K562 (cell line): ENCODE measurements around the gene NTNG1. TPM values are rescaled to one million over a fixed set of nuclear protein-coding genes. Genes with fewer than 3 reads are reported as not detected.

Experiments
- ATAC-seq: fragments of 200-7000 bp; cut with Tn5 transposase; 3 replicates; pipeline ENCODE4 v1.9.1; 2020; ENCODE audit warnings: moderate library complexity
- BruUV-seq: library from RNA; stranded (reverse); fragments of 400-500 nt; replicated peaks from 2 replicates; lab custom pipeline; 2021; lab: Mats Ljungman, UMichigan
- CTCF ChIA-PET: fragments of 300-600 bp; formaldehyde crosslinking; extraction: SDS; loops from one replicate; lab custom pipeline; 2021; ENCODE audit warnings: low intra/inter-chr PET ratio; lab: Yijun Ruan, JAX
- POLR2A ChIA-PET: fragments of 300-600, 350-650 bp; sonication (Branson Sonifier 250); formaldehyde crosslinking; extraction: SDS; loops from one replicate; lab custom pipeline; 2021; ENCODE audit warnings: antibody characterized with exemption, inconsistent platforms; lab: Yijun Ruan, JAX
- DNase-seq, 4 experiments: peaks; one replicate each; pipeline versions ENCODE4 v3.0.0 to v3.0.0-alpha.2; 2011 to 2018; ENCODE audit warnings: low spot score in 3 of 4, mixed read lengths in 3 of 4; ENCODE audit errors: extremely low read depth in 1 of 4
- FAIRE-seq: peaks from 2 replicates; lab custom pipeline; 2011; peaks lifted over from hg19 to GRCh38; lab: Jason Lieb, UNC
- H2AFZ ChIP-seq: 2 replicates; pipeline ENCODE4 v1.6.0; 2011; ENCODE audit warnings: low read depth, low read length, control low read depth, inconsistent platforms
- H3K27ac ChIP-seq: fragments of 200-600 bp; 3 replicates; pipeline ENCODE4 v1.8.0; 2011; ENCODE audit warnings: low read depth, mild to moderate bottlenecking, control low read depth, inconsistent platforms, low read length, moderate library complexity, mixed read lengths; ENCODE audit errors: extremely low read depth
- H3K27me3 ChIP-seq, 2 experiments: fragments of 300-600 bp in 1 of 2; 2 replicates in 1 of 2; 3 replicates in 1 of 2; pipeline versions ENCODE4 v1.6.0 to v1.8.0; 2011; ENCODE audit warnings: inconsistent platforms in 2 of 2, low read length in 2 of 2, mild to moderate bottlenecking in 1 of 2, mixed read lengths in 1 of 2, moderate library complexity in 1 of 2; ENCODE audit not compliant: control insufficient read depth in 2 of 2, insufficient read depth in 2 of 2
- H3K36me3 ChIP-seq: fragments of 300-600 bp; 3 replicates; pipeline ENCODE4 v1.8.0; 2011; ENCODE audit warnings: mild to moderate bottlenecking, low read length, inconsistent platforms; ENCODE audit not compliant: control insufficient read depth, insufficient read depth
- H3K4me1 ChIP-seq, 2 experiments: fragments of 200-600 bp in 1 of 2; replicated peaks in 1 of 2; 2 replicates in 1 of 2; 3 replicates in 1 of 2; pipeline versions ENCODE4 v1.5.1 to v1.8.0; 2011; ENCODE audit warnings: inconsistent platforms in 2 of 2, low read length in 2 of 2, mild to moderate bottlenecking in 1 of 2, mixed read lengths in 1 of 2, moderate library complexity in 1 of 2; ENCODE audit not compliant: control insufficient read depth in 2 of 2, insufficient read depth in 2 of 2
- H3K4me2 ChIP-seq: 2 replicates; pipeline ENCODE4 v1.6.1; 2011; ENCODE audit warnings: low read length, control low read depth, inconsistent platforms, mixed read lengths; ENCODE audit not compliant: insufficient read depth
- H3K4me3 ChIP-seq: fragments of 200-600 bp; sonication (generic), shearing (Covaris generic); 2 replicates; pipeline ENCODE4 v1.5.1; 2016; ENCODE audit warnings: control low read depth, inconsistent platforms
- H3K79me2 ChIP-seq: fragments of 200-600 bp; 3 replicates; pipeline ENCODE4 v1.8.0; 2011; ENCODE audit warnings: low read length, inconsistent platforms; ENCODE audit not compliant: control insufficient read depth, insufficient read depth
- H3K9ac ChIP-seq, 2 experiments: 2 replicates each; pipeline versions ENCODE4 v1.6.0 to v1.6.1; 2011; ENCODE audit warnings: low read depth in 2 of 2, low read length in 2 of 2, control low read depth in 1 of 2, inconsistent platforms in 1 of 2, mild to moderate bottlenecking in 1 of 2, mixed read lengths in 1 of 2; ENCODE audit not compliant: insufficient read depth in 1 of 2
- H3K9me1 ChIP-seq: one replicate; pipeline ENCODE4 v1.6.0; 2011; ENCODE audit warnings: inconsistent platforms, mild to moderate bottlenecking, low read length, moderate library complexity; ENCODE audit not compliant: control insufficient read depth, insufficient read depth
- H3K9me3 ChIP-seq: replicated peaks from 2 replicates; pipeline ENCODE4 v1.5.1; 2011; ENCODE audit warnings: low read depth, low read length, inconsistent platforms; ENCODE audit not compliant: control insufficient read depth, insufficient read depth
- H4K20me1 ChIP-seq: replicated peaks from 2 replicates; pipeline ENCODE4 v1.6.1; 2011; ENCODE audit warnings: low read length, inconsistent platforms, mixed read lengths; ENCODE audit not compliant: control insufficient read depth, insufficient read depth
- CTCF ChIP-seq, 3 experiments: IDR thresholded peaks in 2 of 3; conservative IDR thresholded peaks in 1 of 3; 2 replicates each; pipeline ENCODE4 v1.5.1; 2011 to 2012; ENCODE audit warnings: low read length in 3 of 3, mild to moderate bottlenecking in 3 of 3, control low read depth in 2 of 3, improper control_type of control experiment in 1 of 3, inconsistent platforms in 1 of 3, low read depth in 1 of 3, mixed read lengths in 1 of 3, moderate library complexity in 1 of 3; ENCODE audit not compliant: insufficient read depth in 2 of 3
- CTCFL ChIP-seq: IDR thresholded peaks from 2 replicates; pipeline ENCODE4 v1.6.1; 2011; ENCODE audit warnings: borderline replicate concordance, low read depth, mild to moderate bottlenecking, moderate library complexity, low read length; ENCODE audit not compliant: insufficient read depth, poor library complexity, severe bottlenecking
- DNMT1 ChIP-seq: fragments of 450-650 bp; IDR thresholded peaks from 2 replicates; pipeline ENCODE4 v1.6.1; 2016; ENCODE audit warnings: antibody characterized with exemption, mild to moderate bottlenecking
- ETV6 ChIP-seq, 3 experiments: fragments of 150-350 bp in 1 of 3; sonication (generic) in 1 of 3; formaldehyde crosslinking in 1 of 3; IDR thresholded peaks; 2 replicates each; pipeline versions ENCODE4 v1.6.1 to v1.8.0; 2014 to 2022; ENCODE audit warnings: borderline replicate concordance in 2 of 3, low read depth in 2 of 3, antibody characterized with exemption in 1 of 3, low read length in 1 of 3, mild to moderate bottlenecking in 1 of 3, missing genetic modification reagents in 1 of 3
- SIX5 ChIP-seq, 2 experiments: IDR thresholded peaks; 2 replicates each; pipeline ENCODE4 v1.6.1; 2011; ENCODE audit warnings: low read length in 2 of 2, borderline replicate concordance in 1 of 2, low read depth in 1 of 2, mild to moderate bottlenecking in 1 of 2, moderate library complexity in 1 of 2; ENCODE audit not compliant: insufficient read depth in 1 of 2
- SLC30A9 ChIP-seq: fragments of 250-450 bp; sonication (Bioruptor Pico); IDR thresholded peaks from 2 replicates; pipeline ENCODE4 v1.8.0; 2022; ENCODE audit warnings: mild to moderate bottlenecking, moderate library complexity
- ZKSCAN8 ChIP-seq: fragments of 200-800 bp; sonication (Bioruptor generic); IDR thresholded peaks from 2 replicates; pipeline ENCODE4 v1.6.1; 2016; ENCODE audit warnings: missing genetic modification characterization, missing compliant biosample characterization
- ZNF668 ChIP-seq: fragments of 250-450 bp; sonication (Bioruptor Pico); IDR thresholded peaks from 2 replicates; pipeline ENCODE4 v1.8.0; 2022; ENCODE audit warnings: mild to moderate bottlenecking, inconsistent platforms
- WGBS: fragments of 100-300 bp; shearing (Covaris generic); methylation state at CpG from one replicate; pipeline ENCODE4 v1.1.6; 2016; ENCODE audit warnings: low coverage, mixed read lengths; ENCODE audit not compliant: insufficient coverage; ENCODE audit errors: missing lambda C conversion rate; 5-methylcytosine and 5-hydroxymethylcytosine counted together
- in situ Hi-C: fragments of 300-500 bp; cut with MboI; formaldehyde crosslinking; loops from 4 replicates; pipeline ENCODE4 v1.15.0; 2018; ENCODE audit warnings: inconsistent platforms, mixed read lengths
- intact Hi-C: fragments of 100-400 bp; cut with micrococcal nuclease; formaldehyde crosslinking; loops from 2 replicates; pipeline ENCODE4 v1.14.2; 2022
- polyA plus RNA-seq, 8 experiments: library from polyadenylated mRNA; depleted of rRNA in 4 of 8; stranded (reverse) in 5 of 8; unstranded in 3 of 8; fragments of >200 nt; fragmentation: Nextera tagmentation in 2 of 8; fragmentation: Illumina TruSeq in 1 of 8; extraction: Ambion mirVana in 2 of 8; extraction: Trizol in 1 of 8; gene quantifications; 2 replicates each; pipeline versions ENCODE4 v1.2.1 to v1.2.3, GENCODE V29; 2011 to 2014; ENCODE audit warnings: inconsistent platforms in 1 of 8, missing spikeins in 1 of 8
- total RNA-seq, 7 experiments: library from RNA; depleted of rRNA in 6 of 7; stranded (reverse); fragments of >200 nt in 6 of 7; fragmentation: Illumina TruSeq in 2 of 7; extraction: Trizol in 2 of 7; gene quantifications; 2 replicates each; pipeline versions ENCODE4 v1.2.1 to v1.2.3, GENCODE V29; 2011 to 2021; ENCODE audit warnings: low replicate concordance in 1 of 7
- TF ChIP-seq, protein P1 (sequence below): sonication (generic); formaldehyde crosslinking; IDR thresholded peaks from 2 replicates; pipeline ENCODE4 v1.8.0; 2022; ENCODE audit warnings: missing genetic modification reagents, mild to moderate bottlenecking, moderate library complexity, borderline replicate concordance

NTNG1 gene
- total and polyA plus RNA-seq, 9 of the 15 experiments (the other 6 are each of a cell fraction or from before 2014, with no cell fraction given): not detected

DNA sequence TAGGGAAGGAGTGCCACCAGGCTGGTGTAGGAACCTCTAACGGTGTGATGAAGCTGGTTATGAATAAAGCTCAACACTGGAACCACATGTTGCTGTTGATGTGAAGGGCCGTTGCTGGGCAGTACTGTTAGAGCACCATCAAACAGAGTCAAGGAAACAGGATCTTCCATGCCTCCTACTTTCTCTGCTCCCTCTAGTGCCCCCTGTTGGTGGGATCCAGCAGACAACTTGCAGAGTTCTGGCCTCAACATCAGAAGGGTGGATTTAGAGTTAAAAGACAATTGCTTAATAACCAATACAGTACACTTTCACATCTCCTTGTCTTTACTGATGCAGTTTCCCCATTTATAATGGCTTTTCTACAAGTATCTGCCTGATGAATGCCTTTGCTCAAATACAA lies 336.4 kb downstream of the NTNG1 start:
- intact Hi-C loops: no loop called here
- H3K9ac ChIP-seq: no peak overlapping the region
- no peaks in the 10 kb centered on the region for H3K4me1 ChIP-seq
- in situ Hi-C loops: no loop called here
- no peaks in the 10 kb centered on the region for H3K9me1 ChIP-seq
- H3K27ac ChIP-seq: no peak overlapping the region
- no peaks in the 10 kb centered on the region for H3K79me2 ChIP-seq
- CTCF ChIA-PET: no interaction called here
- H3K27me3 ChIP-seq: no peaks in the 10 kb centered on the region
- no peaks in the 10 kb centered on the region for H3K9me3 ChIP-seq
- no peak overlapping the region for H2AFZ ChIP-seq
- DNase-seq (peak in 3 of 4 experiments; percentile 19 to 27 (median 26)), FAIRE-seq (no peak), ATAC-seq (no peak)
- H3K36me3 ChIP-seq: no peaks in the 10 kb centered on the region
- H3K4me2 ChIP-seq: no peak overlapping the region
- 0% methylated on average over 2 of the region's 2 CpGs for WGBS
- no peak overlapping the region for H3K4me3 ChIP-seq
- H4K20me1 ChIP-seq: no peaks in the 10 kb centered on the region
- POLR2A ChIA-PET: no interaction called here
- TF ChIP-seq SLC30A9 (CRISPR knock-in tag) (no peak), ETV6 (IDR thresholded peaks at IDR 0.05; ENCODE audit: borderline replicate concordance in 1 of 2, low read depth in 2 of 2, low read length in 1 of 2) (no peak), ETV6 (CRISPR knock-in tag; IDR thresholded peaks at IDR 0.05; ENCODE audit: borderline replicate concordance) (no peak), DNMT1 (no peak), CTCF (IDR thresholded peaks at IDR 0.05 in 2 of 3, conservative IDR thresholded peaks at IDR 0.05 in 1 of 3; ENCODE audit: insufficient read depth in 2 of 3, low read depth in 1 of 3, low read length in 3 of 3) (0 out of 6 replicates have a peak, but pooled peaks of 1 of the 3 experiments have one; percentile 25), SIX5 (IDR thresholded peaks at IDR 0.05; ENCODE audit: borderline replicate concordance in 1 of 2, insufficient read depth in 1 of 2, low read depth in 1 of 2, low read length in 2 of 2) (no peak), CTCFL (peak; percentile 45), ZKSCAN8 (CRISPR knock-in tag) (no peak), ZNF668 (CRISPR knock-in tag) (no peak)
- TF ChIP-seq, protein P1, sequence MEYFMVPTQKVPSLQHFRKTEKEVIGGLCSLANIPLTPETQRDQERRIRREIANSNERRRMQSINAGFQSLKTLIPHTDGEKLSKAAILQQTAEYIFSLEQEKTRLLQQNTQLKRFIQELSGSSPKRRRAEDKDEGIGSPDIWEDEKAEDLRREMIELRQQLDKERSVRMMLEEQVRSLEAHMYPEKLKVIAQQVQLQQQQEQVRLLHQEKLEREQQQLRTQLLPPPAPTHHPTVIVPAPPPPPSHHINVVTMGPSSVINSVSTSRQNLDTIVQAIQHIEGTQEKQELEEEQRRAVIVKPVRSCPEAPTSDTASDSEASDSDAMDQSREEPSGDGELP (CRISPR knock-in tag): no peak
- no TSS peak for BruUV-seq
